BJ (cell line): ENCODE data around the gene PIGS. TPM values are rescaled to one million over a fixed set of nuclear protein-coding genes. Genes with fewer than 3 reads are reported as not detected.
A peak's percentile ranks its signal among the peaks of the same experiment; 100 is the strongest.

Experiments used
- CTCF ChIA-PET: fragments of 350-600 bp; formaldehyde crosslinking; extraction: SDS; loops from one replicate; lab custom pipeline; 2021; ENCODE audit warnings: antibody characterized with exemption, inconsistent platforms; lab: Yijun Ruan, JAX
- POLR2A ChIA-PET: fragments of 300-600 bp; sonication (Branson Sonifier 250); formaldehyde crosslinking; extraction: SDS; loops from one replicate; lab custom pipeline; 2021; ENCODE audit warnings: antibody characterized with exemption; lab: Charles Lee
- DNase-seq: peaks from one replicate; pipeline ENCODE4 v3.0.0-alpha.2; 2011; ENCODE audit warnings: low read depth
- H3K27me3 ChIP-seq: 2 replicates; pipeline ENCODE4 v1.6.0; 2011; ENCODE audit warnings: low read length; ENCODE audit not compliant: control insufficient read depth, insufficient read depth
- H3K36me3 ChIP-seq: 2 replicates; pipeline ENCODE4 v1.5.1; 2011; ENCODE audit warnings: low read length; ENCODE audit not compliant: control insufficient read depth, insufficient read depth
- H3K4me3 ChIP-seq: 2 replicates; pipeline ENCODE4 v1.5.1; 2011; ENCODE audit warnings: low read depth, mild to moderate bottlenecking, control low read depth, low read length
- polyA plus RNA-seq: library from polyadenylated mRNA; depleted of rRNA; stranded (reverse); fragments of >200 nt; gene quantifications from 2 replicates; pipeline ENCODE4 v1.2.3, GENCODE V29; 2011
- TF ChIP-seq, protein P1 (sequence below): IDR thresholded peaks from 2 replicates; pipeline ENCODE4 v1.5.1; 2011; ENCODE audit warnings: low read depth, mild to moderate bottlenecking, control low read depth, inconsistent platforms, low read length, moderate library complexity; ENCODE audit not compliant: insufficient read depth

Gene PIGS
- polyA plus RNA-seq, 1 experiment = 99.5 TPM

DNA sequence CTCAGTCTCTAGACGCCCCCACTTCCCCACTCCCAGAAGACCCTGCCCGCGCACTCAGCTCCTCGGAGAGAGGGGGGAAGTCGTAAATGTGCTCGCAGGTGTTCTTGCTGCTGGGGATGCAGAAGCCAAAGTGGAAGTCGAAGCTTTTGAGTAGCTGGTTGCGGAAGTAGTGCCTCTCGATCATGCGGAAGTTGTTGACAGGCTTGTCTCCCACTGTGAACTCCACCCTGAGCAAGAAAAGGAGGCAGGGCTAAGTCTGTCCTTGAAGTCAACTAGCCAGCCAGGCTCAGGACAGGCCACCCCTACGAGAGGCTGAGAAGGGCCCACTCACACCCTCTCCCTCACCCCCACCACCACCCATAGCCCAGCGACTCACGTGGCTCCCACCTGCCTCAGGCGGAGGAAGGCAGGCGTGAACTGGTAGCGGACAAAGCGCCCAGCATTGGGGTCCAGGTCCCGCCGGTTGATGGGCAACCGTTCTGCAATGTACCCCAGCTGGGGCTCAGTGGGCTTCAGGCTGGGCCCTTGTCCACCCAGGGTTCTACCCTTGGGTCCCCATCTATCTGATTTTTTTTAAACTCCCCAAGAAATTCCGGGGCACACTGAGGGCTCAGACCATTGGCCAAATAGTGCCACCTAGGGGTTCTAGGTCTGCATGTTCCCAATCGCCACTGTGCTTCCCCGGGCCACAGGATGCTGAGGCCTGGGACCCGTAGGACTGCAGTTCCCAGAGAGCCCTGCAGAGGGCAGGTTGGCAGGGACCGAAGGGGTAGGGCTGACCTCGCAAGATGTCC is 23.5 kb downstream of the PIGS start:
- CTCF ChIA-PET = interaction anchor here (0.6 to 6.4 kb wide), 21 partner anchors 12 to 131 kb away, joined by 3 to 45 read pairs (median 4); partner anchors contain the start of genes ALDOC and PIGS
- peaks cover 6% of the 10 kb centered on the region for H3K36me3 ChIP-seq
- no peaks in the 10 kb centered on the region for H3K27me3 ChIP-seq
- TF ChIP-seq, protein P1, sequence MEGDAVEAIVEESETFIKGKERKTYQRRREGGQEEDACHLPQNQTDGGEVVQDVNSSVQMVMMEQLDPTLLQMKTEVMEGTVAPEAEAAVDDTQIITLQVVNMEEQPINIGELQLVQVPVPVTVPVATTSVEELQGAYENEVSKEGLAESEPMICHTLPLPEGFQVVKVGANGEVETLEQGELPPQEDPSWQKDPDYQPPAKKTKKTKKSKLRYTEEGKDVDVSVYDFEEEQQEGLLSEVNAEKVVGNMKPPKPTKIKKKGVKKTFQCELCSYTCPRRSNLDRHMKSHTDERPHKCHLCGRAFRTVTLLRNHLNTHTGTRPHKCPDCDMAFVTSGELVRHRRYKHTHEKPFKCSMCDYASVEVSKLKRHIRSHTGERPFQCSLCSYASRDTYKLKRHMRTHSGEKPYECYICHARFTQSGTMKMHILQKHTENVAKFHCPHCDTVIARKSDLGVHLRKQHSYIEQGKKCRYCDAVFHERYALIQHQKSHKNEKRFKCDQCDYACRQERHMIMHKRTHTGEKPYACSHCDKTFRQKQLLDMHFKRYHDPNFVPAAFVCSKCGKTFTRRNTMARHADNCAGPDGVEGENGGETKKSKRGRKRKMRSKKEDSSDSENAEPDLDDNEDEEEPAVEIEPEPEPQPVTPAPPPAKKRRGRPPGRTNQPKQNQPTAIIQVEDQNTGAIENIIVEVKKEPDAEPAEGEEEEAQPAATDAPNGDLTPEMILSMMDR = peak; percentile 95
- DNase-seq = no peak
- H3K4me3 ChIP-seq = no peak overlapping the region
- POLR2A ChIA-PET = no interaction called here

GRCh38 chr17:28547096-28547622 is 24.2 kb downstream of the PIGS start:
- Histone ChIP-seq H3K36me3 (peaks cover 6% of the 10 kb centered on the region), H3K27me3 (no peaks in the 10 kb centered on the region), H3K4me3 (no peak overlapping the region)
- TF ChIP-seq, protein P1 = no peak
- ChIA-PET POLR2A (no interaction called here), CTCF (interaction anchor here (0.6 to 6.4 kb wide), 18 partner anchors 11 to 131 kb away, joined by 3 to 45 read pairs (median 4); partner anchors contain the start of genes ALDOC and PIGS)
- DNase-seq = no peak

- Histone ChIP-seq H3K36me3 (peaks cover 6% of the 10 kb centered on the region), H3K27me3 (no peaks in the 10 kb centered on the region), H3K4me3 (no peak overlapping the region)
- TF ChIP-seq, protein P1 = no peak
- no peak for DNase-seq
- POLR2A ChIA-PET = interaction anchor here (0.6 kb wide), 1 partner anchor 13 kb away, joined by 3 read pairs; no protein-coding TSS in a partner anchor
- CTCF ChIA-PET = interaction anchor here (0.9 to 6.4 kb wide), 8 partner anchors 10 to 129 kb away, joined by 3 to 45 read pairs (median 5); partner anchors contain the start of gene PIGS
These were observed 25.4 kb downstream of the PIGS start for GRCh38 chr17:28545787-28546415.

DNA sequence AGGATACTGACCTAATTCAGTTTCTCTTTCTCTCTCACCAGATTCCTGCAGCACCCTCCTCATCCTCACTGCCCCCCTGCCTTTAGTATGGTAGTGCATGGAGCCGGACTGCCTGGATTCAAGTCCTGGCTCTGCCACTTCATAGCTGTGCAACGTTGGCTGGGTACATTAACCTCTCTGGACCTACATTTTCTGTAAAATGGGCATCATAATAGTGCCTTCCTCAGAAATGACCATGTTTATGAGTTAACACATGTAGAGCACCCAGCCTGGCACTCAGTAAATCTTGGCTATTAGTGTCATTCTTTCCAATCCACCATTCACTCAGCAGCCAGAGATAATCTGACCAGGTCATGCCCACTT is 26.2 kb downstream of the PIGS start:
- Histone ChIP-seq H3K36me3 (peaks cover 6% of the 10 kb centered on the region), H3K4me3 (no peak overlapping the region), H3K27me3 (no peaks in the 10 kb centered on the region)
- DNase-seq = no peak
- ChIA-PET POLR2A (no interaction called here), CTCF (interaction anchor here (1.6 kb wide), 1 partner anchor 68 kb away, joined by 4 read pairs; no protein-coding TSS in a partner anchor)
- TF ChIP-seq, protein P1 = no peak
